Measurements from ENCODE around the gene CNNM1. TPM values are rescaled to one million over a fixed set of nuclear protein-coding genes. Genes with fewer than 3 reads are reported as not detected.

Gene CNNM1
- total RNA-seq, 1 donor from 2014 or later: 0.08 TPM

GRCh38 chr10:99421233-99421739 is 92.1 kb downstream of the CNNM1 start:
- no peak overlapping the region for H3K27ac Mint-ChIP-seq (ENCODE audit: unreplicated experiment)

GRCh38 chr10:99422529-99423096 is 93.5 kb downstream of the CNNM1 start:
- no peak for DNase-seq (ENCODE audit: low spot score)
- no peak for TF ChIP-seq CTCF (IDR thresholded peaks at IDR 0.05; ENCODE audit: unreplicated experiment)
- no peaks in the 10 kb centered on the region for H3K4me1 Mint-ChIP-seq (ENCODE audit: unreplicated experiment)
- no peak overlapping the region for H3K4me3 Mint-ChIP-seq (ENCODE audit: unreplicated experiment)
- H3K9me3 Mint-ChIP-seq (ENCODE audit: unreplicated experiment): no peaks in the 10 kb centered on the region
- H3K27me3 Mint-ChIP-seq (ENCODE audit: unreplicated experiment): peaks cover 1% of the 10 kb centered on the region
- H3K36me3 Mint-ChIP-seq (ENCODE audit: low read depth, unreplicated experiment): peaks cover 15% of the 10 kb centered on the region
- H3K27ac Mint-ChIP-seq (ENCODE audit: unreplicated experiment): no peak overlapping the region

More at GRCh38 chr10:99421233-99421739, 92.1 kb downstream of the CNNM1 start:
- Mint-ChIP-seq H3K27me3 (ENCODE audit: unreplicated experiment) (peaks cover 1% of the 10 kb centered on the region), H3K36me3 (ENCODE audit: low read depth, unreplicated experiment) (peaks cover 19% of the 10 kb centered on the region), H3K4me1 (ENCODE audit: unreplicated experiment) (no peaks in the 10 kb centered on the region), H3K9me3 (ENCODE audit: unreplicated experiment) (no peaks in the 10 kb centered on the region), H3K4me3 (ENCODE audit: unreplicated experiment) (no peak overlapping the region)
- no peak for TF ChIP-seq CTCF (IDR thresholded peaks at IDR 0.05; ENCODE audit: unreplicated experiment)
- DNase-seq (ENCODE audit: low spot score): no peak

- Mint-ChIP-seq H3K4me3 (ENCODE audit: unreplicated experiment) (no peak overlapping the region), H3K36me3 (ENCODE audit: low read depth, unreplicated experiment) (peaks cover 2% of the 10 kb centered on the region), H3K27ac (ENCODE audit: unreplicated experiment) (no peak overlapping the region), H3K9me3 (ENCODE audit: unreplicated experiment) (no peaks in the 10 kb centered on the region), H3K4me1 (ENCODE audit: unreplicated experiment) (peaks cover 6% of the 10 kb centered on the region), H3K27me3 (ENCODE audit: unreplicated experiment) (peaks cover 1% of the 10 kb centered on the region)
- DNase-seq (ENCODE audit: low spot score): no peak
- no peak for TF ChIP-seq CTCF (IDR thresholded peaks at IDR 0.05; ENCODE audit: unreplicated experiment)
Measured at GRCh38 chr10:99424656-99425055, 95.5 kb downstream of the CNNM1 start.

GRCh38 chr10:99425204-99425603 is 96.0 kb downstream of the CNNM1 start:
- TF ChIP-seq CTCF (IDR thresholded peaks at IDR 0.05; ENCODE audit: unreplicated experiment): no peak
- Mint-ChIP-seq H3K27ac (ENCODE audit: unreplicated experiment) (no peak overlapping the region), H3K4me1 (ENCODE audit: unreplicated experiment) (peaks cover 9% of the 10 kb centered on the region), H3K27me3 (ENCODE audit: unreplicated experiment) (peaks cover 1% of the 10 kb centered on the region), H3K4me3 (ENCODE audit: unreplicated experiment) (no peak overlapping the region), H3K9me3 (ENCODE audit: unreplicated experiment) (no peaks in the 10 kb centered on the region), H3K36me3 (ENCODE audit: low read depth, unreplicated experiment) (no peaks in the 10 kb centered on the region)
- DNase-seq (ENCODE audit: low spot score): no peak

- Mint-ChIP-seq H3K4me3 (ENCODE audit: unreplicated experiment) (no peak overlapping the region), H3K27ac (ENCODE audit: unreplicated experiment) (no peak overlapping the region), H3K27me3 (ENCODE audit: unreplicated experiment) (peaks cover 1% of the 10 kb centered on the region), H3K4me1 (ENCODE audit: unreplicated experiment) (peaks cover 14% of the 10 kb centered on the region), H3K36me3 (ENCODE audit: low read depth, unreplicated experiment) (no peaks in the 10 kb centered on the region), H3K9me3 (ENCODE audit: unreplicated experiment) (no peaks in the 10 kb centered on the region)
- DNase-seq (ENCODE audit: low spot score): no peak
- TF ChIP-seq CTCF (IDR thresholded peaks at IDR 0.05; ENCODE audit: unreplicated experiment): no peak
Measured at GRCh38 chr10:99426689-99427088, 97.5 kb downstream of the CNNM1 start.

Data from endothelial cell (in vitro differentiated cells).